ENCODE measurements around the gene CCDC92. TPM values are rescaled to one million over a fixed set of nuclear protein-coding genes. Genes with fewer than 3 reads are reported as not detected.

The CCDC92 gene
- total and polyA plus RNA-seq, 2 donors (not counting 3 experiments of a cell fraction or from before 2014, with no cell fraction given): 41.2 to 41.6 TPM

DNA sequence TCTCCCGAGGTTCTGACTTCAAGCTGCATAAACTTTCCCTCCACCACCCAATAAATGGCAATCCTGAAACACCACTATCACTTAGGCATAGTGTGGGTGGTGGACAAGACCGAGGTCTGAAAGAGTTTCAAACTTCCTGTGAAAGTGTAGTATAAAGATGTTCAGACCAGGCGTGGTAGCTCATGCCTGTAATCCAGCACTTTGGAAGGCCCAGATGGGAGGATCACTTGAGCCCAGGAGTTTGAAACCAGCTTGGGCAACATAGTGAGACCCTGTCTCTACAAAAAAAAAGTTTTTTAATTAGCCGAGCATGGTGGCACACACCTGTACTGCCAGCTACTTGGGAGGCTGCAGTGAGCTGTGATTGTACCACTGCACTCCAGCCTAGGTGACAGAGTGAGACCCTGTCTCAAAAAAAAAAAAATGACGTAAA, 61.9 kb downstream of the CCDC92 start:
- ChIA-PET POLR2A (no interaction called here), CTCF (interaction anchor here (0.8 to 3.1 kb wide), 3 partner anchors 13 to 122 kb away, joined by 3 to 20 read pairs (median 13); no protein-coding TSS in a partner anchor)
- Histone ChIP-seq H3K4me1 (ENCODE audit: control insufficient read depth, extremely low read depth, insufficient read depth, low read length) (no peaks in the 10 kb centered on the region), H3K4me2 (ENCODE audit: insufficient read depth, low read length) (no peak overlapping the region), H3K27ac (ENCODE audit: insufficient read depth, low read depth, low read length) (no peak overlapping the region), H4K20me1 (replicated peaks; ENCODE audit: control insufficient read depth, extremely low read depth, insufficient read depth, low read length) (no peaks in the 10 kb centered on the region), H2AFZ (ENCODE audit: low read depth, low read length) (no peak overlapping the region), H3K9me3 (replicated peaks; ENCODE audit: control insufficient read depth, insufficient read depth, low read length) (no peaks in the 10 kb centered on the region), H3K79me2 (ENCODE audit: control insufficient read depth, insufficient read depth, low read length) (no peaks in the 10 kb centered on the region), H3K27me3 (ENCODE audit: control insufficient read depth in 2 of 2, insufficient read depth in 2 of 2, low read length in 2 of 2) (no peaks in the 10 kb centered on the region), H3K36me3 (ENCODE audit: control insufficient read depth in 2 of 2, extremely low read depth in 1 of 2, insufficient read depth in 2 of 2, low read length in 2 of 2) (no peaks in the 10 kb centered on the region), H3K4me3 (replicated peaks in 1 of 3; ENCODE audit: insufficient read depth in 1 of 3, low read depth in 1 of 3, low read length in 3 of 3) (no peak overlapping the region), H3K9me1 (replicated peaks; ENCODE audit: control insufficient read depth, extremely low read depth, insufficient read depth, low read length) (no peaks in the 10 kb centered on the region), H3K9ac (replicated peaks; ENCODE audit: extremely low read depth, insufficient read depth, low read length) (no peak overlapping the region)
- no TSS peak for BruUV-seq (replicated peaks)
- FAIRE-seq: no peak
- dilution Hi-C loops (cut with MboI; ENCODE audit: extremely low pct_ligation_motif_present, low sequenced_read_pairs) (no loop called here), intact Hi-C loops (cut with micrococcal nuclease) (no loop called here)
- no peak for DNase-seq (ENCODE audit: low read depth, low spot score)
- TF ChIP-seq FOS (IDR thresholded peaks at IDR 0.05; ENCODE audit: borderline replicate concordance, insufficient read depth, low read length): no peak

DNA sequence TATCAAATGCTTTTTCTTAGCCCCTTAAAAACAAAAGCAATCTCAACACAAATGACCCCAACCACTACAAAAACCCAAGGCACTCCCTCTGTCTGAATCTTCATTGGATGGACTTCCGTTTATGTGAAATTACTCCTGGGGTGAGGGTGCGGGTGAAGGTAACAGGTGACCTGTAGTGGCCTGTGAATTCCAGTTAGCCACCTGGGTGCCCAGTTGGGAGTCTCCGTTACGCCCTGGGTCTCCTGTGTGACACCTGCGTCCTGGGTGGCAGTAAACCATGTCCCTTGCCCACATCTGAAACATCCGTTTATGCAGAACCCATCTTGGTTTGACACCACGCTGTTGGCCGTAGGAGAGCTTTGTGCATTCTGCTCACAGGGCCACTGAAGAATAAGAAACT, 62.6 kb downstream of the CCDC92 start:
- BruUV-seq (replicated peaks): no TSS peak
- no peak overlapping the region for H2AFZ ChIP-seq (ENCODE audit: low read depth, low read length)
- no peaks in the 10 kb centered on the region for H4K20me1 ChIP-seq (replicated peaks; ENCODE audit: control insufficient read depth, extremely low read depth, insufficient read depth, low read length)
- no peaks in the 10 kb centered on the region for H3K4me1 ChIP-seq (ENCODE audit: control insufficient read depth, extremely low read depth, insufficient read depth, low read length)
- H3K36me3 ChIP-seq (ENCODE audit: control insufficient read depth in 2 of 2, extremely low read depth in 1 of 2, insufficient read depth in 2 of 2, low read length in 2 of 2): no peaks in the 10 kb centered on the region
- no peak for TF ChIP-seq POLR2A (IDR thresholded peaks at IDR 0.05; ENCODE audit: low read depth, low read length)
- TF ChIP-seq, protein P1, sequence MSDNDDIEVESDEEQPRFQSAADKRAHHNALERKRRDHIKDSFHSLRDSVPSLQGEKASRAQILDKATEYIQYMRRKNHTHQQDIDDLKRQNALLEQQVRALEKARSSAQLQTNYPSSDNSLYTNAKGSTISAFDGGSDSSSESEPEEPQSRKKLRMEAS (IDR thresholded peaks at IDR 0.05; ENCODE audit: insufficient read depth, insufficient read length): no peak
- TF ChIP-seq GATA2 (IDR thresholded peaks at IDR 0.05; ENCODE audit: insufficient read depth, insufficient read length, low read depth, low read length): no peak
- TF ChIP-seq EZH2 (IDR thresholded peaks at IDR 0.05; ENCODE audit: borderline replicate concordance, low read depth, low read length, severe bottlenecking): no peak
- TF ChIP-seq MYC (IDR thresholded peaks at IDR 0.05; ENCODE audit: low read depth, low read length): no peak
- no peak for TF ChIP-seq JUN (IDR thresholded peaks at IDR 0.05; ENCODE audit: borderline replicate concordance, insufficient read depth, insufficient read length, low read depth)
- no peak for TF ChIP-seq FOS (IDR thresholded peaks at IDR 0.05; ENCODE audit: borderline replicate concordance, insufficient read depth, low read length)
- TF ChIP-seq, protein P2, sequence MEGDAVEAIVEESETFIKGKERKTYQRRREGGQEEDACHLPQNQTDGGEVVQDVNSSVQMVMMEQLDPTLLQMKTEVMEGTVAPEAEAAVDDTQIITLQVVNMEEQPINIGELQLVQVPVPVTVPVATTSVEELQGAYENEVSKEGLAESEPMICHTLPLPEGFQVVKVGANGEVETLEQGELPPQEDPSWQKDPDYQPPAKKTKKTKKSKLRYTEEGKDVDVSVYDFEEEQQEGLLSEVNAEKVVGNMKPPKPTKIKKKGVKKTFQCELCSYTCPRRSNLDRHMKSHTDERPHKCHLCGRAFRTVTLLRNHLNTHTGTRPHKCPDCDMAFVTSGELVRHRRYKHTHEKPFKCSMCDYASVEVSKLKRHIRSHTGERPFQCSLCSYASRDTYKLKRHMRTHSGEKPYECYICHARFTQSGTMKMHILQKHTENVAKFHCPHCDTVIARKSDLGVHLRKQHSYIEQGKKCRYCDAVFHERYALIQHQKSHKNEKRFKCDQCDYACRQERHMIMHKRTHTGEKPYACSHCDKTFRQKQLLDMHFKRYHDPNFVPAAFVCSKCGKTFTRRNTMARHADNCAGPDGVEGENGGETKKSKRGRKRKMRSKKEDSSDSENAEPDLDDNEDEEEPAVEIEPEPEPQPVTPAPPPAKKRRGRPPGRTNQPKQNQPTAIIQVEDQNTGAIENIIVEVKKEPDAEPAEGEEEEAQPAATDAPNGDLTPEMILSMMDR (IDR thresholded peaks at IDR 0.05; ENCODE audit: extremely low read depth in 1 of 2, insufficient read depth in 1 of 2, low read depth in 1 of 2, low read length in 2 of 2): no peak
- no peak for TF ChIP-seq POLR2AphosphoS5 (IDR thresholded peaks at IDR 0.05; ENCODE audit: insufficient read depth, low read depth, low read length)
- no peaks in the 10 kb centered on the region for H3K27me3 ChIP-seq (ENCODE audit: control insufficient read depth in 2 of 2, insufficient read depth in 2 of 2, low read length in 2 of 2)
- H3K79me2 ChIP-seq (ENCODE audit: control insufficient read depth, insufficient read depth, low read length): no peaks in the 10 kb centered on the region
- intact Hi-C loops (cut with micrococcal nuclease) (no loop called here), dilution Hi-C loops (cut with MboI; ENCODE audit: extremely low pct_ligation_motif_present, low sequenced_read_pairs) (no loop called here)
- no peak overlapping the region for H3K4me3 ChIP-seq (replicated peaks in 1 of 3; ENCODE audit: insufficient read depth in 1 of 3, low read depth in 1 of 3, low read length in 3 of 3)
- no peaks in the 10 kb centered on the region for H3K9me1 ChIP-seq (replicated peaks; ENCODE audit: control insufficient read depth, extremely low read depth, insufficient read depth, low read length)
- ChIA-PET POLR2A (no interaction called here), CTCF (interaction anchor here (0.8 to 3.1 kb wide), 3 partner anchors 13 to 123 kb away, joined by 3 to 20 read pairs (median 13); no protein-coding TSS in a partner anchor)
- H3K27ac ChIP-seq (ENCODE audit: insufficient read depth, low read depth, low read length): no peak overlapping the region
- no peak overlapping the region for H3K4me2 ChIP-seq (ENCODE audit: insufficient read depth, low read length)
- no peak overlapping the region for H3K9ac ChIP-seq (replicated peaks; ENCODE audit: extremely low read depth, insufficient read depth, low read length)
- DNase-seq (ENCODE audit: low read depth, low spot score) (no peak), FAIRE-seq (no peak)
- no peaks in the 10 kb centered on the region for H3K9me3 ChIP-seq (replicated peaks; ENCODE audit: control insufficient read depth, insufficient read depth, low read length)
